GM23338 (cell line): Measurements from ENCODE around the gene PTAFR. TPM values are rescaled to one million over a fixed set of nuclear protein-coding genes. Genes with fewer than 3 reads are reported as not detected.

ENCODE experiments used
- ATAC-seq: fragments of 200-7000 bp; cut with Tn5 transposase; 3 replicates; pipeline ENCODE4 v1.9.1; 2020
- DNase-seq: peaks from one replicate; pipeline ENCODE4 v3.0.0-alpha.2; 2015; ENCODE audit warnings: low spot score
- H2AFZ ChIP-seq: fragments of 200-600 bp; sonication (generic); 2 replicates; pipeline ENCODE4 v1.8.0; 2016; ENCODE audit warnings: antibody characterized with exemption, mild to moderate bottlenecking, moderate library complexity
- H3F3A ChIP-seq: fragments of 200-600 bp; sonication (generic); replicated peaks from 2 replicates; pipeline ENCODE4 v1.8.0; 2017; ENCODE audit warnings: antibody characterized with exemption, mixed run types, low read depth
- H3K27ac ChIP-seq: fragments of 200-600 bp; sonication (generic); 2 replicates; pipeline ENCODE4 v1.6.1; 2016; ENCODE audit warnings: low read depth
- H3K27me3 ChIP-seq: fragments of 200-600 bp; sonication (generic); 2 replicates; pipeline ENCODE4 v1.8.0; 2016; ENCODE audit warnings: mild to moderate bottlenecking, mixed run types, moderate library complexity; ENCODE audit not compliant: insufficient read depth
- H3K36me3 ChIP-seq: fragments of 200-600 bp; sonication (generic); 2 replicates; pipeline ENCODE4 v1.8.0; 2016; ENCODE audit warnings: mild to moderate bottlenecking; ENCODE audit not compliant: insufficient read depth
- H3K4me1 ChIP-seq: fragments of 200-600 bp; sonication (generic); 2 replicates; pipeline ENCODE4 v1.8.0; 2016; ENCODE audit warnings: mild to moderate bottlenecking, moderate library complexity; ENCODE audit not compliant: insufficient read depth
- H3K4me2 ChIP-seq: fragments of 200-600 bp; sonication (generic); 2 replicates; pipeline ENCODE4 v1.7.1; 2017; ENCODE audit warnings: mixed run types
- H3K4me3 ChIP-seq: fragments of 200-600 bp; sonication (generic); 2 replicates; pipeline ENCODE4 v1.6.1; 2016; ENCODE audit warnings: mixed run types
- H3K79me2 ChIP-seq: fragments of 200-600 bp; sonication (generic); replicated peaks from 2 replicates; pipeline ENCODE4 v1.8.0; 2017; ENCODE audit warnings: mild to moderate bottlenecking; ENCODE audit not compliant: insufficient read depth
- H3K9me2 ChIP-seq: fragments of 200-600 bp; sonication (generic); 2 replicates; pipeline ENCODE4 v1.8.0; 2017; ENCODE audit not compliant: insufficient read depth
- H4K20me1 ChIP-seq: fragments of 200-600 bp; sonication (generic); replicated peaks from 2 replicates; pipeline ENCODE4 v1.8.0; 2017; ENCODE audit warnings: mild to moderate bottlenecking; ENCODE audit not compliant: insufficient read depth
- H3K27ac Mint-ChIP-seq: 2 replicates; pipeline ENCODE4 v1.8.0; 2020; ENCODE audit warnings: inconsistent platforms, mild to moderate bottlenecking, moderate library complexity, mixed read lengths
- H3K27me3 Mint-ChIP-seq: 3 replicates; pipeline ENCODE4 v1.8.0; 2022; ENCODE audit warnings: low read depth, mild to moderate bottlenecking, moderate library complexity, mixed read lengths, inconsistent platforms; ENCODE audit not compliant: insufficient read depth, poor library complexity
- H3K36me3 Mint-ChIP-seq: 3 replicates; pipeline ENCODE4 v1.8.0; 2021; ENCODE audit warnings: low read depth, mild to moderate bottlenecking, inconsistent platforms, moderate library complexity, mixed read lengths
- H3K4me1 Mint-ChIP-seq: 3 replicates; pipeline ENCODE4 v1.8.0; 2020; ENCODE audit warnings: mild to moderate bottlenecking, inconsistent platforms, mixed read lengths
- H3K4me3 Mint-ChIP-seq: 3 replicates; pipeline ENCODE4 v1.8.0; 2021; ENCODE audit warnings: moderate library complexity, mild to moderate bottlenecking, inconsistent platforms, mixed read lengths
- H3K9me3 Mint-ChIP-seq: 3 replicates; pipeline ENCODE4 v1.8.0; 2020; ENCODE audit warnings: moderate library complexity, mild to moderate bottlenecking, inconsistent platforms, mixed read lengths
- CREB1 ChIP-seq: fragments of 250-450 bp; sonication (Bioruptor Pico); IDR thresholded peaks from 2 replicates; pipeline ENCODE4 v1.5.0; 2020; ENCODE audit warnings: low read depth, mild to moderate bottlenecking, moderate library complexity
- CTCF ChIP-seq, 2 experiments: fragments of 200-600 bp in 1 of 2; sonication (generic) in 1 of 2; conservative IDR thresholded peaks; 2 replicates each; pipeline versions ENCODE4 v1.5.1 to v1.6.1; 2016 to 2017; ENCODE audit warnings: antibody characterized with exemption in 2 of 2, low read depth in 2 of 2, mild to moderate bottlenecking in 2 of 2, moderate library complexity in 1 of 2
- ETS1 ChIP-seq: IDR thresholded peaks from 2 replicates; pipeline ENCODE4 v1.6.1; 2016; ENCODE audit warnings: antibody characterized with exemption
- EZH2phosphoT487 ChIP-seq: fragments of 200-600 bp; sonication (generic); IDR thresholded peaks from one replicate; pipeline ENCODE4 v1.8.1; 2018; ENCODE audit warnings: antibody characterized with exemption; ENCODE audit not compliant: unreplicated experiment
- JUNB ChIP-seq: IDR thresholded peaks from one replicate; pipeline ENCODE4 v1.6.1; 2016; ENCODE audit warnings: antibody characterized with exemption; ENCODE audit not compliant: unreplicated experiment
- NANOG ChIP-seq: IDR thresholded peaks from 2 replicates; pipeline ENCODE4 v1.6.1; 2016; ENCODE audit warnings: antibody characterized with exemption, borderline replicate concordance
- POLR2AphosphoS5 ChIP-seq: IDR thresholded peaks from 2 replicates; pipeline ENCODE4 v1.6.1; 2016; ENCODE audit warnings: antibody characterized with exemption, low read depth
- REST ChIP-seq: IDR thresholded peaks from one replicate; pipeline ENCODE4 v1.6.1; 2018; ENCODE audit warnings: antibody characterized with exemption; ENCODE audit not compliant: unreplicated experiment
- STAT1 ChIP-seq: IDR thresholded peaks from one replicate; pipeline ENCODE4 v1.6.1; 2016; ENCODE audit warnings: antibody characterized with exemption; ENCODE audit not compliant: unreplicated experiment
- ZNF331 ChIP-seq: fragments of 250-450 bp; sonication (Bioruptor Pico); IDR thresholded peaks from 2 replicates; pipeline ENCODE4 v1.5.0; 2020; ENCODE audit warnings: low read depth, mild to moderate bottlenecking, moderate library complexity
- polyA plus RNA-seq: library from polyadenylated mRNA; unstranded; fragments of >200 nt; fragmentation: Nextera tagmentation; extraction: Ambion mirVana; gene quantifications from 2 replicates; pipeline ENCODE4 v1.2.1, GENCODE V29; 2016
- total RNA-seq: library from RNA; depleted of rRNA; stranded (reverse); fragments of >200 nt; shearing (Covaris generic); gene quantifications from 2 replicates; pipeline ENCODE4 v1.2.3, GENCODE V29; 2014

Gene PTAFR
- total and polyA plus RNA-seq, 2 experiments from 2014 or later: 0.29 to 0.76 TPM

GRCh38 chr1:28178690-28179485, 2.4 kb upstream of the PTAFR start:
- H3K9me3 Mint-ChIP-seq: no peaks in the 10 kb centered on the region
- Histone ChIP-seq H3K4me3 (no peak overlapping the region), H2AFZ (no peak overlapping the region), H3K4me2 (no peak overlapping the region), H3K36me3 (no peaks in the 10 kb centered on the region), H3F3A (0 out of 2 replicates have a peak, but pooled peaks cover 3% of the 10 kb centered on the region), H4K20me1 (no peaks in the 10 kb centered on the region), H3K79me2 (no peaks in the 10 kb centered on the region), H3K27ac (no peak overlapping the region), H3K27me3 (no peaks in the 10 kb centered on the region), H3K9me2 (no peaks in the 10 kb centered on the region), H3K4me1 (peaks cover 3% of the 10 kb centered on the region)
- H3K4me1 Mint-ChIP-seq: peaks cover 9% of the 10 kb centered on the region
- peaks cover 11% of the 10 kb centered on the region for H3K27me3 Mint-ChIP-seq
- no peak for TF ChIP-seq EZH2phosphoT487
- no peak overlapping the region for H3K27ac Mint-ChIP-seq
- no peaks in the 10 kb centered on the region for H3K36me3 Mint-ChIP-seq
- ATAC-seq: no peak
- DNase-seq: no peak
- H3K4me3 Mint-ChIP-seq: no peak overlapping the region

GRCh38 chr1:28175955-28176485, 470 bp downstream of the PTAFR start:
- H3K27me3 Mint-ChIP-seq: peaks cover 8% of the 10 kb centered on the region
- no peak for ATAC-seq
- Histone ChIP-seq H3K27ac (no peak overlapping the region), H4K20me1 (no peaks in the 10 kb centered on the region), H3K27me3 (no peaks in the 10 kb centered on the region), H3F3A (no peaks in the 10 kb centered on the region), H3K4me3 (no peak overlapping the region), H2AFZ (no peak overlapping the region), H3K36me3 (no peaks in the 10 kb centered on the region), H3K4me1 (peaks cover under 1% of the 10 kb centered on the region), H3K9me2 (no peaks in the 10 kb centered on the region), H3K79me2 (no peaks in the 10 kb centered on the region), H3K4me2 (no peak overlapping the region)
- no peak overlapping the region for H3K4me3 Mint-ChIP-seq
- H3K4me1 Mint-ChIP-seq: peaks cover 15% of the 10 kb centered on the region
- no peak overlapping the region for H3K27ac Mint-ChIP-seq
- TF ChIP-seq EZH2phosphoT487 (no peak), JUNB (no peak), ZNF331 (CRISPR knock-in tag) (no peak), CREB1 (CRISPR knock-in tag) (no peak), REST (no peak), STAT1 (no peak), CTCF (conservative IDR thresholded peaks at IDR 0.05; ENCODE audit: low read depth in 2 of 2) (no peak), ETS1 (no peak), POLR2AphosphoS5 (no peak), NANOG (no peak)
- H3K9me3 Mint-ChIP-seq: no peaks in the 10 kb centered on the region
- no peaks in the 10 kb centered on the region for H3K36me3 Mint-ChIP-seq
- DNase-seq: no peak
